ENCODE measurements around the gene RFNG. TPM values are rescaled to one million over a fixed set of nuclear protein-coding genes. Genes with fewer than 3 reads are reported as not detected.

RFNG gene
- total and polyA plus RNA-seq, 2 of the 13 experiments (the other 11 are each of a cell fraction or from before 2014, with no cell fraction given), result 61.4 to 64.0 TPM

DNA sequence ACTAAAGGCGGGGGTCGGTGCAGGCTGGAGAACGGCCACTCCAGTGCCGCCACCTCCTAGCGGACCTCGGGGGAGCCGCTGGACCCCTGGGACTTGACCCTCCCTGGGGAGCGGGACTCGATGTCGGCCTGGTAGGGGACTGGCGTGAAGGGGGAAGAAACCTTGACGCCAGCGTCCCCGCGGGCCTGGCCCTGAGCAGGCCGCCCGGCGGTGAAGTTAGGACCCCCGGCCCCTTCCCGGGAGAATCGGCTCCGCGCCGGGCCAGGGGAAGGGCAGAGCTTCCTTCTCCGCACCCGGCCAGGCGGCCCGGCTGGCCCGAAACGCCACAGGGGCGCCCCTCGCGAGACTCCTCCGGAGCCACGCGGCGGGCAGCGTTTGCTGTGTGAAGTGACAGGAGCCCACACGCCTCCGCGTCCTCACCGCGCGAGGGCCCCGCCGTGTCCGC, 13.6 kb upstream of the RFNG start (continued):
- TF ChIP-seq RXRA (CRISPR knock-in tag; IDR thresholded peaks at IDR 0.05) (0 out of 2 replicates have a peak, but pooled peaks have one; percentile 21), AFF4 (CRISPR knock-in tag; IDR thresholded peaks at IDR 0.05) (no peak), EEA1 (CRISPR knock-in tag; IDR thresholded peaks at IDR 0.05; ENCODE audit: borderline replicate concordance) (0 out of 2 replicates have a peak, but pooled peaks have one; percentile 12), REXO4 (CRISPR knock-in tag; IDR thresholded peaks at IDR 0.05; ENCODE audit: borderline replicate concordance) (no peak), ZNF761 (CRISPR knock-in tag; conservative IDR thresholded peaks at IDR 0.05) (0 out of 2 replicates have a peak, but pooled peaks have one; percentile 9), TMF1 (CRISPR knock-in tag; IDR thresholded peaks at IDR 0.05; ENCODE audit: low read depth) (no peak), ZBTB7A (CRISPR knock-in tag; IDR thresholded peaks at IDR 0.05) (no peak), ZMAT3 (CRISPR knock-in tag; conservative IDR thresholded peaks at IDR 0.05) (no peak), KDM3A (CRISPR knock-in tag; IDR thresholded peaks at IDR 0.05; ENCODE audit: low read depth) (no peak), ELF4 (CRISPR knock-in tag; IDR thresholded peaks at IDR 0.05; ENCODE audit: borderline replicate concordance) (no peak), PAWR (CRISPR knock-in tag; IDR thresholded peaks at IDR 0.05; ENCODE audit: borderline replicate concordance) (no peak), POGK (CRISPR knock-in tag; conservative IDR thresholded peaks at IDR 0.05) (no peak), ZNF235 (CRISPR knock-in tag; IDR thresholded peaks at IDR 0.05; ENCODE audit: borderline replicate concordance) (no peak), ZNF709 (CRISPR knock-in tag; IDR thresholded peaks at IDR 0.05) (no peak), NFIC (IDR thresholded peaks at IDR 0.05; ENCODE audit: low read length) (no peak), SIN3B (IDR thresholded peaks at IDR 0.05; ENCODE audit: low read length) (no peak), ZNF276 (CRISPR knock-in tag; IDR thresholded peaks at IDR 0.05; ENCODE audit: low read depth) (no peak), NFIB (CRISPR knock-in tag; IDR thresholded peaks at IDR 0.05; ENCODE audit: borderline replicate concordance) (no peak), SALL2 (CRISPR knock-in tag; IDR thresholded peaks at IDR 0.05) (no peak), NR1H2 (CRISPR knock-in tag; IDR thresholded peaks at IDR 0.05; ENCODE audit: borderline replicate concordance, low read depth) (no peak), ZKSCAN1 (IDR thresholded peaks at IDR 0.05; ENCODE audit: low read length) (no peak), ZNF546 (CRISPR knock-in tag; conservative IDR thresholded peaks at IDR 0.05) (no peak)
- TF ChIP-seq, protein P1, sequence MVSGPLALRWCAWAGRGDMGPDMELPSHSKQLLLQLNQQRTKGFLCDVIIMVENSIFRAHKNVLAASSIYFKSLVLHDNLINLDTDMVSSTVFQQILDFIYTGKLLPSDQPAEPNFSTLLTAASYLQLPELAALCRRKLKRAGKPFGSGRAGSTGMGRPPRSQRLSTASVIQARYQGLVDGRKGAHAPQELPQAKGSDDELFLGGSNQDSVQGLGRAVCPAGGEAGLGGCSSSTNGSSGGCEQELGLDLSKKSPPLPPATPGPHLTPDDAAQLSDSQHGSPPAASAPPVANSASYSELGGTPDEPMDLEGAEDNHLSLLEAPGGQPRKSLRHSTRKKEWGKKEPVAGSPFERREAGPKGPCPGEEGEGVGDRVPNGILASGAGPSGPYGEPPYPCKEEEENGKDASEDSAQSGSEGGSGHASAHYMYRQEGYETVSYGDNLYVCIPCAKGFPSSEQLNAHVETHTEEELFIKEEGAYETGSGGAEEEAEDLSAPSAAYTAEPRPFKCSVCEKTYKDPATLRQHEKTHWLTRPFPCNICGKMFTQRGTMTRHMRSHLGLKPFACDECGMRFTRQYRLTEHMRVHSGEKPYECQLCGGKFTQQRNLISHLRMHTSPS (CRISPR knock-in tag; IDR thresholded peaks at IDR 0.05; ENCODE audit: low read depth), result no peak
